ENCODE results near the gene MCTP1. TPM values are rescaled to one million over a fixed set of nuclear protein-coding genes. Genes with fewer than 3 reads are reported as not detected.

MCTP1 gene
- total RNA-seq, 2 donors from 2014 or later: 22.1 to 256 TPM

DNA sequence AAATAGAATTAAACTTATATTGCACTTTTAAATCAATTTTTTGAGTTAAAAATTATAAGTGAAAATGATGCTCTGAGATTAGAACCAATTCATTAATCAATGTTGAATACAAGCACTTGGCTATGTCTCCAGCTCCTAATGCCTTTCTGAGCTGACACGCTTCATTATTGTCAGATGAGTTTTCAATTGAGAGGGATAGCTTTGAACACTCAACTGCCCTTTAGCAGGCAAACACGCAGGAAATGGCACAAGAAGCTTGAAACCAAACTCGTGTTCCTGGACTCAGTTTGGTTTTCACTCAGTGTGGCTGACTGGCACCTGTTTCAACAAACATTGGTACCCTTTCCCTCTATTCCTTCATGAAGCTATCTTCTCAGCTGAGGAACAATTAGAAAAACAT is 109.8 kb downstream of the MCTP1 start:
- Histone ChIP-seq H3K27me3 (replicated peaks; ENCODE audit: insufficient read depth) (no peaks in the 10 kb centered on the region), H3K9me3 (no peaks in the 10 kb centered on the region), H3K27ac (no peak overlapping the region), H3K4me1 (ENCODE audit: control insufficient read depth in 1 of 2, low read depth in 2 of 2) (no peaks in the 10 kb centered on the region), H3K36me3 (no peaks in the 10 kb centered on the region), H3K4me3 (no peak overlapping the region)
- ATAC-seq (ENCODE audit: insufficient number of reproducible peaks, low FRiP score, low read depth): no peak
- DNase-seq (ENCODE audit: low spot score): no peak
- TF ChIP-seq, protein P1, sequence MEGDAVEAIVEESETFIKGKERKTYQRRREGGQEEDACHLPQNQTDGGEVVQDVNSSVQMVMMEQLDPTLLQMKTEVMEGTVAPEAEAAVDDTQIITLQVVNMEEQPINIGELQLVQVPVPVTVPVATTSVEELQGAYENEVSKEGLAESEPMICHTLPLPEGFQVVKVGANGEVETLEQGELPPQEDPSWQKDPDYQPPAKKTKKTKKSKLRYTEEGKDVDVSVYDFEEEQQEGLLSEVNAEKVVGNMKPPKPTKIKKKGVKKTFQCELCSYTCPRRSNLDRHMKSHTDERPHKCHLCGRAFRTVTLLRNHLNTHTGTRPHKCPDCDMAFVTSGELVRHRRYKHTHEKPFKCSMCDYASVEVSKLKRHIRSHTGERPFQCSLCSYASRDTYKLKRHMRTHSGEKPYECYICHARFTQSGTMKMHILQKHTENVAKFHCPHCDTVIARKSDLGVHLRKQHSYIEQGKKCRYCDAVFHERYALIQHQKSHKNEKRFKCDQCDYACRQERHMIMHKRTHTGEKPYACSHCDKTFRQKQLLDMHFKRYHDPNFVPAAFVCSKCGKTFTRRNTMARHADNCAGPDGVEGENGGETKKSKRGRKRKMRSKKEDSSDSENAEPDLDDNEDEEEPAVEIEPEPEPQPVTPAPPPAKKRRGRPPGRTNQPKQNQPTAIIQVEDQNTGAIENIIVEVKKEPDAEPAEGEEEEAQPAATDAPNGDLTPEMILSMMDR (IDR thresholded peaks at IDR 0.05): no peak

DNA sequence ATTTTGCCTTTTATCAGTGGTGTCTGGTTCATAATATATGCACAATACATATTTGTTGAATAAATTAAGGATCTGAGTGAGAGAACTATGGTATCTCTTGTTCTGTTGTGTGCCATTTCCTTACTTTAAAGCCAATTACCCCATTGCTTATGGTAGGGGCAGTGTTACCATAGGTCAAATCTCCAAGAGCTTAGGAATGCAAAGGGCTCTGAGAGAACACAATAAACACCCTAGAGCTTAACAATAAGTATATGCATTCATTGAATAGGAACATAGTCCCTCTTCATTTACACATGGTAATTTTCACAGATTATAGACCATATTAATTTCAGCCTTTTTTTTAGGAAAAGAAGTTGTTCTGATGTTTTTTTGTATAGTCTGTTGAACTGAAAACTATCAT is 112.2 kb downstream of the MCTP1 start:
- no peak overlapping the region for H3K27ac ChIP-seq
- no peaks in the 10 kb centered on the region for H3K27me3 ChIP-seq (replicated peaks; ENCODE audit: insufficient read depth)
- DNase-seq (ENCODE audit: low spot score): no peak
- no peak for ATAC-seq (ENCODE audit: insufficient number of reproducible peaks, low FRiP score, low read depth)
- no peaks in the 10 kb centered on the region for H3K4me1 ChIP-seq (ENCODE audit: control insufficient read depth in 1 of 2, low read depth in 2 of 2)
- H3K4me3 ChIP-seq: no peak overlapping the region
- H3K36me3 ChIP-seq: no peaks in the 10 kb centered on the region
- no peaks in the 10 kb centered on the region for H3K9me3 ChIP-seq
- TF ChIP-seq, protein P1 (IDR thresholded peaks at IDR 0.05): no peak

DNA sequence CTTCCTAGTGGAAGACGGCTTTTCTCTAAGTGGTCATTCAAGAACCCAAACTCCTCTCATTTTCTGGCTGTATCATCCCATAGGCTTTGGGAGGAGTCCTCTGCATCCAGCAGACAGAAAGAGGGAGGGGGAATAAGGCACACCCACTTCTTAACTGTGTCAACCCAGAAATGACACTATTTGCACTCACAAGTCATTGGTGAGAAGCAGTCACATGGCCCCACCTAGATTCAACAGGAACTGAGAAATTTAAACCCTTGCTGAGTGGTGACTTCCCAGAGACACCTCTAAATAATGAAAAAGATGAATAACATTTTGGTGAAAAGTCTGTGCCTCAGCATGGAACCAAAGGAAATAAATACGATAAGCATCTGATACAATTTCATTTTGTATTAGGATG is 120.0 kb downstream of the MCTP1 start:
- Histone ChIP-seq H3K36me3 (no peaks in the 10 kb centered on the region), H3K4me3 (no peak overlapping the region), H3K27ac (no peak overlapping the region), H3K27me3 (replicated peaks; ENCODE audit: insufficient read depth) (no peaks in the 10 kb centered on the region), H3K4me1 (ENCODE audit: control insufficient read depth in 1 of 2, low read depth in 2 of 2) (no peaks in the 10 kb centered on the region), H3K9me3 (no peaks in the 10 kb centered on the region)
- no peak for DNase-seq (ENCODE audit: low spot score)
- ATAC-seq (ENCODE audit: insufficient number of reproducible peaks, low FRiP score, low read depth): no peak
- TF ChIP-seq, protein P1 (IDR thresholded peaks at IDR 0.05): no peak

DNA sequence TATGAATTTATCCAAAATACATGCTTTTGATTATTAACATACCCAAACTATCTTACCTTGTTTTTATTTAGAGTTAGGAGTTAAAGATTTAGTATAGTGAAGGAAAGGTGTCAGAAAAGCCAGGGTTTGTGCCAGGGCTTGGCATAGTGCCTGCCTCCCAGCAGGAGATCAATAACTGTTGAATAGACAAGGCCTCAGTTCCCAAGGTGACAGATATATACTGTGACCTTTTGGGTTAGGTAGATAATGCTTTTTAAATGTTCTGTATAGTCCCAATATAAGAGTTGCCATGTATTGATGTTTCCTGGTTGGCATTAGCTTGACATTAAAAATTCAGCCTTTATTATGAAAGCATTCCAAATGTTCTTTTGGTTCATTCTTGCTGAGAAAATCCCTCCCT is 121.8 kb downstream of the MCTP1 start:
- Histone ChIP-seq H3K9me3 (no peaks in the 10 kb centered on the region), H3K36me3 (no peaks in the 10 kb centered on the region), H3K27ac (no peak overlapping the region), H3K27me3 (replicated peaks; ENCODE audit: insufficient read depth) (no peaks in the 10 kb centered on the region), H3K4me1 (ENCODE audit: control insufficient read depth in 1 of 2, low read depth in 2 of 2) (no peaks in the 10 kb centered on the region), H3K4me3 (no peak overlapping the region)
- TF ChIP-seq, protein P1 (IDR thresholded peaks at IDR 0.05): no peak
- ATAC-seq (ENCODE audit: insufficient number of reproducible peaks, low FRiP score, low read depth): no peak
- no peak for DNase-seq (ENCODE audit: low spot score)

DNA sequence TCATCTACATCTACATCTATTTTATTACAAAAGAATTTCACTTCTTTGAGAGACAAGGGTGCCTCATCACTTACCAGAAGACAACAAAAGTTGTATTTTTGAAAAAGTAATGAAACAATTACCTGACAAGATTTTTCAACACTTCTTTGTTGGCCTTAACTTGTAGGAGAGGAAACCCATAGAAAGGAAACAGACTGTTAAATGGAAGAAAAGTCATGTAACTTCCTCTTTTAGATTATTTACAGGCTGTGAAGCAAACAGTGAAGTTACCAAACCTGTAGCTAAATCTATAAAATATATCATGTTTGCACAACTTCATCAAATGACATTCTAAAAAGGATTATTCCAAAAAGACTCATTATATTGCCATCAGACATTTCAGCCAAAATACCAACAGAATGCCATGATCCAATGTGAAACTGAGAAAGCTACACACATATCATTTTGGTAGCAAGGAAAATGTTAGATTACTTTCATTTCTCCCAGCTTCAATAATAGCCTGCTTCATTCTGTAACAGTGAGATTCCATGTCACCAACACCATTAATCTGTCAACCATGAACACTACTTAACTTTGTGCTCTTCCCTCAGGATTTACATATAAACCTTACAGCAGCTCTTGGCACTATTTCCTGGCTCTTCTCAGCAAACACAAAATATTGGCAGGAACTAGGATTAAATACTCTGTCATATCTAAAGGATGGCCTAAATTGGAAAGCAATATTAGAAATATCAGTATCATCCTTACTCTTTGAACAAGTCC is 122.5 kb downstream of the MCTP1 start:
- no peak for ATAC-seq (ENCODE audit: insufficient number of reproducible peaks, low FRiP score, low read depth)
- TF ChIP-seq, protein P1 (IDR thresholded peaks at IDR 0.05): no peak

More for the DNA sequence above, 122.5 kb downstream of the MCTP1 start:
- Histone ChIP-seq H3K27me3 (replicated peaks; ENCODE audit: insufficient read depth) (no peaks in the 10 kb centered on the region), H3K4me1 (ENCODE audit: control insufficient read depth in 1 of 2, low read depth in 2 of 2) (no peaks in the 10 kb centered on the region), H3K36me3 (no peaks in the 10 kb centered on the region), H3K9me3 (no peaks in the 10 kb centered on the region), H3K27ac (no peak overlapping the region), H3K4me3 (no peak overlapping the region)
- no peak for DNase-seq (ENCODE audit: low spot score)
